Measurements from ENCODE around the gene RNF215. TPM values are rescaled to one million over a fixed set of nuclear protein-coding genes. Genes with fewer than 3 reads are reported as not detected.

Gene RNF215
- total and polyA plus RNA-seq, 2 of the 13 experiments (the other 11 are each of a cell fraction or from before 2014, with no cell fraction given): 5.3 to 6.1 TPM

DNA sequence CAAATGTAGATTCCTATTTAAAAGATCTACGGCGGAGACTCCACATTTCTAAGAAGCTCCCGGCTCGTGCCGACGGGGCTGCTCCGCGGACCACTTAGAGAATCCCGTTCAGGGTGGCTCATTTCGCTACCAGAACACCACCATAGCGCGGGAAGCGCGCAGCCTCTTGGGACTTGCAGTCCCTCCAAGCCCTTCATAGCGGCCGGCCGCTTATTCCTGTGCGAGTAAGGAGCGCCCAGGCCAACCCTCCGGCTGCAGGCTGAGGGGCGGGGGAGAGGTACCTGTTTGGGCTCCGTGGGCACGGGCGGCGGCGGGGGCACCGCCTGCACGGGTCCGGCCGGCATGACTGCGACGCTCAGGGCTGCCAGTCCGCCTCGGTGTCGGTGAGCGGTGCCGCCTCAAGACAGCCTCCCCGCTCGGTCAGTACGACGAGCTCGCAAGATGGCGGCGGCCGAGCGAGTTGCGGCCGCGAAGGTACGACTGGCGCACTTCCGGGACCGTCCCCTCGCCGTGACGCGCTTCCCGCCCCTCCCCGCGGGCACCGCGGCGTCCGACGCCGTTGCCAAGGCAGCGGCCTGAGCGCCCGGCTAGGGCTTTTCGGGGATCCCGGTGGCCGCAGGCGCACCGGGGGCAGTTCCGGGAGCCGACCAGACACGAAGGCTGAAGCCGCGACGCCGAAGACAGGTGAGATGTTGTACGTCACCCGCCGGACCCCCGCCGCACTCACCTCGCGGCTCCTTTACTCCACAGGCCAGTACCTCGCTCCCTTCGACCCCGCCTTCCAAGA, 30.6 kb downstream of the RNF215 start, which contains the start of the genes CCDC157 and SF3A1 (continued):
- TF ChIP-seq, protein P1, sequence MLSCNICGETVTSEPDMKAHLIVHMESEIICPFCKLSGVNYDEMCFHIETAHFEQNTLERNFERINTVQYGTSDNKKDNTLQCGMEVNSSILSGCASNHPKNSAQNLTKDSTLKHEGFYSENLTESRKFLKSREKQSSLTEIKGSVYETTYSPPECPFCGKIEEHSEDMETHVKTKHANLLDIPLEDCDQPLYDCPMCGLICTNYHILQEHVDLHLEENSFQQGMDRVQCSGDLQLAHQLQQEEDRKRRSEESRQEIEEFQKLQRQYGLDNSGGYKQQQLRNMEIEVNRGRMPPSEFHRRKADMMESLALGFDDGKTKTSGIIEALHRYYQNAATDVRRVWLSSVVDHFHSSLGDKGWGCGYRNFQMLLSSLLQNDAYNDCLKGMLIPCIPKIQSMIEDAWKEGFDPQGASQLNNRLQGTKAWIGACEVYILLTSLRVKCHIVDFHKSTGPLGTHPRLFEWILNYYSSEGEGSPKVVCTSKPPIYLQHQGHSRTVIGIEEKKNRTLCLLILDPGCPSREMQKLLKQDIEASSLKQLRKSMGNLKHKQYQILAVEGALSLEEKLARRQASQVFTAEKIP (CRISPR knock-in tag; IDR thresholded peaks at IDR 0.05; ENCODE audit: borderline replicate concordance): no peak
- TF ChIP-seq, protein P2, sequence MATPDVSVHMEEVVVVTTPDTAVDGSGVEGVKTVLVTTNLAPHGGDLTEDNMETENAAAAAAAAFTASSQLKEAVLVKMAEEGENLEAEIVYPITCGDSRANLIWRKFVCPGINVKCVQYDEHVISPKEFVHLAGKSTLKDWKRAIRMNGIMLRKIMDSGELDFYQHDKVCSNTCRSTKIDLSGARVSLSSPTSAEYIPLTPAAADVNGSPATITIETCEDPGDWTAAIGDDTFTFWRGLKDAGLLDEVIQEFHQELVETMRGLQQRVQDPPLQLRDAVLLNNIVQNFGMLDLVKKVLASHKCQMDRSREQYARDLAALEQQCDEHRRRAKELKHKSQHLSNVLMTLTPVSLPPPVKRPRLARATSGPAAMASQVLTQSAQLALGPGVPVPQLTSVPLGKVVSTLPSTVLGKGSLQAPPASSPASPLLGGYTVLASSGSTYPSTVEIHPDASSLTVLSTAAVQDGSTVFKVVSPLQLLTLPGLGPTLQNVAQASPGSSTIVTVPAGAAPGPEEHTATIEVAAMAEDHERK (CRISPR knock-in tag; IDR thresholded peaks at IDR 0.05; ENCODE audit: low read depth): peak; percentile 54; the same call in 1 of the 2 replicates
- TF ChIP-seq ZNF777 (CRISPR knock-in tag; IDR thresholded peaks at IDR 0.05) (peak; percentile 69), HNRNPUL1 (IDR thresholded peaks at IDR 0.05; ENCODE audit: low read depth, low read length) (no peak), ZSCAN21 (CRISPR knock-in tag; IDR thresholded peaks at IDR 0.05; ENCODE audit: borderline replicate concordance) (peak; percentile 71; the same call in 1 of the 2 replicates), ZNF558 (CRISPR knock-in tag; IDR thresholded peaks at IDR 0.05; ENCODE audit: borderline replicate concordance) (no peak; the same call in 1 of the 2 replicates), ZIK1 (CRISPR knock-in tag; IDR thresholded peaks at IDR 0.05; ENCODE audit: borderline replicate concordance, low read depth) (no peak), SIX4 (CRISPR knock-in tag; IDR thresholded peaks at IDR 0.05) (no peak), ZNF607 (CRISPR knock-in tag; IDR thresholded peaks at IDR 0.05; ENCODE audit: borderline replicate concordance) (peak; percentile 92; the same call in 1 of the 2 replicates), RFX1 (IDR thresholded peaks at IDR 0.05) (peak; percentile 95), ZNF678 (CRISPR knock-in tag; IDR thresholded peaks at IDR 0.05) (no peak; the same call in 1 of the 2 replicates), SIX1 (CRISPR knock-in tag; IDR thresholded peaks at IDR 0.05; ENCODE audit: borderline replicate concordance) (no peak), ZNF382 (CRISPR knock-in tag; IDR thresholded peaks at IDR 0.05; ENCODE audit: borderline replicate concordance) (no peak), CAMTA2 (CRISPR knock-in tag; IDR thresholded peaks at IDR 0.05; ENCODE audit: borderline replicate concordance) (peak; percentile 92; the same call in 1 of the 2 replicates), FOXJ3 (CRISPR knock-in tag; IDR thresholded peaks at IDR 0.05; ENCODE audit: borderline replicate concordance) (no peak), SRSF9 (IDR thresholded peaks at IDR 0.05; ENCODE audit: borderline replicate concordance, insufficient read depth, low read depth, low read length, poor library complexity, severe bottlenecking) (no peak), EHMT2 (IDR thresholded peaks at IDR 0.05; ENCODE audit: borderline replicate concordance, low read depth, low read length) (no peak)
- TF ChIP-seq, protein P3, sequence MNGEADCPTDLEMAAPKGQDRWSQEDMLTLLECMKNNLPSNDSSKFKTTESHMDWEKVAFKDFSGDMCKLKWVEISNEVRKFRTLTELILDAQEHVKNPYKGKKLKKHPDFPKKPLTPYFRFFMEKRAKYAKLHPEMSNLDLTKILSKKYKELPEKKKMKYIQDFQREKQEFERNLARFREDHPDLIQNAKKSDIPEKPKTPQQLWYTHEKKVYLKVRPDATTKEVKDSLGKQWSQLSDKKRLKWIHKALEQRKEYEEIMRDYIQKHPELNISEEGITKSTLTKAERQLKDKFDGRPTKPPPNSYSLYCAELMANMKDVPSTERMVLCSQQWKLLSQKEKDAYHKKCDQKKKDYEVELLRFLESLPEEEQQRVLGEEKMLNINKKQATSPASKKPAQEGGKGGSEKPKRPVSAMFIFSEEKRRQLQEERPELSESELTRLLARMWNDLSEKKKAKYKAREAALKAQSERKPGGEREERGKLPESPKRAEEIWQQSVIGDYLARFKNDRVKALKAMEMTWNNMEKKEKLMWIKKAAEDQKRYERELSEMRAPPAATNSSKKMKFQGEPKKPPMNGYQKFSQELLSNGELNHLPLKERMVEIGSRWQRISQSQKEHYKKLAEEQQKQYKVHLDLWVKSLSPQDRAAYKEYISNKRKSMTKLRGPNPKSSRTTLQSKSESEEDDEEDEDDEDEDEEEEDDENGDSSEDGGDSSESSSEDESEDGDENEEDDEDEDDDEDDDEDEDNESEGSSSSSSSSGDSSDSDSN (CRISPR knock-in tag; IDR thresholded peaks at IDR 0.05): peak; percentile 86
- TF ChIP-seq, protein P4, sequence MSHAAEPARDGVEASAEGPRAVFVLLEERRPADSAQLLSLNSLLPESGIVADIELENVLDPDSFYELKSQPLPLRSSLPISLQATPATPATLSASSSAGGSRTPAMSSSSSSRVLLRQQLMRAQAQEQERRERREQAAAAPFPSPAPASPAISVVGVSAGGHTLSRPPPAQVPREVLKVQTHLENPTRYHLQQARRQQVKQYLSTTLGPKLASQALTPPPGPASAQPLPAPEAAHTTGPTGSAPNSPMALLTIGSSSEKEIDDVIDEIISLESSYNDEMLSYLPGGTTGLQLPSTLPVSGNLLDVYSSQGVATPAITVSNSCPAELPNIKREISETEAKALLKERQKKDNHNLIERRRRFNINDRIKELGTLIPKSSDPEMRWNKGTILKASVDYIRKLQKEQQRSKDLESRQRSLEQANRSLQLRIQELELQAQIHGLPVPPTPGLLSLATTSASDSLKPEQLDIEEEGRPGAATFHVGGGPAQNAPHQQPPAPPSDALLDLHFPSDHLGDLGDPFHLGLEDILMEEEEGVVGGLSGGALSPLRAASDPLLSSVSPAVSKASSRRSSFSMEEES (CRISPR knock-in tag; IDR thresholded peaks at IDR 0.05): 0 out of 2 replicates have a peak, but pooled peaks have one; percentile 35
- TF ChIP-seq, protein P5, sequence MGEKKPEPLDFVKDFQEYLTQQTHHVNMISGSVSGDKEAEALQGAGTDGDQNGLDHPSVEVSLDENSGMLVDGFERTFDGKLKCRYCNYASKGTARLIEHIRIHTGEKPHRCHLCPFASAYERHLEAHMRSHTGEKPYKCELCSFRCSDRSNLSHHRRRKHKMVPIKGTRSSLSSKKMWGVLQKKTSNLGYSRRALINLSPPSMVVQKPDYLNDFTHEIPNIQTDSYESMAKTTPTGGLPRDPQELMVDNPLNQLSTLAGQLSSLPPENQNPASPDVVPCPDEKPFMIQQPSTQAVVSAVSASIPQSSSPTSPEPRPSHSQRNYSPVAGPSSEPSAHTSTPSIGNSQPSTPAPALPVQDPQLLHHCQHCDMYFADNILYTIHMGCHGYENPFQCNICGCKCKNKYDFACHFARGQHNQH (CRISPR knock-in tag; IDR thresholded peaks at IDR 0.05): 0 out of 2 replicates have a peak, but pooled peaks have one; percentile 63
